NCI-H460 (cell line): Measurements from ENCODE around the gene SPIN2A. TPM values are rescaled to one million over a fixed set of nuclear protein-coding genes. Genes with fewer than 3 reads are reported as not detected.
"Not testable (repeated sequence)": the region's sequence is repeated elsewhere in the genome, so short reads cannot be mapped to it uniquely, and the experiment has no call there.

Experiments
- DNase-seq: peaks from one replicate; pipeline ENCODE4 v3.0.0-alpha.2; 2016; ENCODE audit warnings: low read depth; ENCODE audit errors: extremely low read depth
- polyA plus RNA-seq: library from polyadenylated mRNA; depleted of rRNA; stranded (reverse); fragments of >200 nt; gene quantifications from 2 replicates; pipeline ENCODE4 v1.2.3, GENCODE V29; 2014; cell fraction: nucleus; rRNA removed
- total RNA-seq: library from RNA; depleted of rRNA; stranded (reverse); fragments of >200 nt; shearing (Covaris generic); gene quantifications from 2 replicates; pipeline ENCODE4 v1.2.3, GENCODE V29; 2014; rRNA removed

Gene SPIN2A
- 0.35 TPM in 1 of 2 replicates, not detected in the other for total RNA-seq
- 0.12 TPM in 1 of 2 replicates, not detected in the other for polyA plus RNA-seq

- DNase-seq, result not testable (repeated sequence)
These were observed at the start of gene SPIN2A for GRCh38 chrX:57137073-57137472. Gene SPIN2A (minus strand): TSS chrX:57137397. CDS start chrX:57136597, 800 bp downstream.

GRCh38 chrX:57178605-57179004 lies 41.4 kb upstream of the SPIN2A start:
- DNase-seq, result no peak

GRCh38 chrX:57177070-57177469 lies 39.9 kb upstream of the SPIN2A start:
- no peak for DNase-seq

GRCh38 chrX:57172544-57172943 lies 35.3 kb upstream of the SPIN2A start:
- no peak for DNase-seq

- no peak for DNase-seq
These were observed 19.3 kb upstream of the SPIN2A start for GRCh38 chrX:57156397-57157049.

GRCh38 chrX:57155171-57155570 lies 18.0 kb upstream of the SPIN2A start:
- no peak for DNase-seq

- DNase-seq, result not testable (repeated sequence)
These were observed 15.0 kb upstream of the SPIN2A start for GRCh38 chrX:57152222-57152621.

- no peak for DNase-seq
These were observed 1.5 kb upstream of the SPIN2A start for GRCh38 chrX:57138674-57139073.

GRCh38 chrX:57137501-57137900 lies 304 bp upstream of the SPIN2A start:
- DNase-seq, result no peak

- not testable (repeated sequence) for DNase-seq
These were observed 608 bp downstream of the SPIN2A start for GRCh38 chrX:57136589-57136988.

GRCh38 chrX:57135287-57135686 lies 1.9 kb downstream of the SPIN2A start:
- no peak for DNase-seq

GRCh38 chrX:57134702-57135101 lies 2.5 kb downstream of the SPIN2A start:
- DNase-seq, result no peak

- no peak for DNase-seq
These were observed 3.5 kb downstream of the SPIN2A start for GRCh38 chrX:57133706-57134105.

GRCh38 chrX:57133284-57133683 lies 3.9 kb downstream of the SPIN2A start:
- DNase-seq, result not testable (repeated sequence)

- no peak for DNase-seq
These were observed 5.2 kb downstream of the SPIN2A start for GRCh38 chrX:57132046-57132445.

- no peak for DNase-seq
These were observed 15.4 kb downstream of the SPIN2A start for GRCh38 chrX:57121816-57122215.

GRCh38 chrX:57121162-57121755 lies 15.9 kb downstream of the SPIN2A start, which contains the start of gene SPIN2B:
Gene SPIN2B (minus strand): TSS chrX:57121548.
- DNase-seq, result peak; percentile 77

GRCh38 chrX:57120619-57121161 lies 16.5 kb downstream of the SPIN2A start:
- not testable (repeated sequence) for DNase-seq

- DNase-seq, result no peak
These were observed 17.8 kb downstream of the SPIN2A start for GRCh38 chrX:57119416-57119815.

GRCh38 chrX:57117566-57117965 lies 19.6 kb downstream of the SPIN2A start:
- DNase-seq, result not testable (repeated sequence)

- no peak for DNase-seq
These were observed 32.2 kb downstream of the SPIN2A start for GRCh38 chrX:57104921-57105398.

- DNase-seq, result no peak
These were observed 32.8 kb downstream of the SPIN2A start for GRCh38 chrX:57104406-57104805.
